Adrenal gland (tissue), 5 donors: ENCODE measurements around the gene KCTD17.

ENCODE experiments used
- CTCF ChIP-seq, 6 experiments: fragments of 450-650 bp in 4 of 6; fragments of 200-600 bp in 2 of 6; sonication (generic) in 1 of 6; IDR thresholded peaks; 1 replicate in 5 of 6; 2 replicates in 1 of 6; pipeline versions ENCODE4 v1.5.1 to v1.8.0; 2016 to 2021; ENCODE audit warnings: antibody characterized with exemption in 6 of 6, mild to moderate bottlenecking in 2 of 6, moderate library complexity in 1 of 6
- POLR2A ChIP-seq, 2 donors: fragments of 450-650 bp; IDR thresholded peaks; one replicate each; pipeline ENCODE4 v1.6.1; 2017; ENCODE audit warnings: antibody characterized with exemption in 2 of 2, mild to moderate bottlenecking in 2 of 2, moderate library complexity in 1 of 2
- donor health status: DM: no; HTN: no; CAD: no.

- no peak for TF ChIP-seq POLR2A (IDR thresholded peaks at IDR 0.05)
- no peak for TF ChIP-seq CTCF (IDR thresholded peaks at IDR 0.05)
Observed at GRCh38 chr22:37032134-37032534, 19.4 kb upstream of the KCTD17 start.
